GM23248 (cell line): ENCODE results near the gene TMBIM4. TPM values are rescaled to one million over a fixed set of nuclear protein-coding genes. Genes with fewer than 3 reads are reported as not detected.

Source experiments
- DNase-seq: peaks from one replicate; pipeline ENCODE4 v3.0.0-alpha.2; 2015
- H2AFZ ChIP-seq: fragments of 200-600 bp; sonication (generic); 2 replicates; pipeline ENCODE4 v1.6.1; 2016; ENCODE audit warnings: antibody characterized with exemption
- H3F3A ChIP-seq: fragments of 200-600 bp; sonication (generic); 2 replicates; pipeline ENCODE4 v1.6.1; 2016; ENCODE audit warnings: mild to moderate bottlenecking, antibody characterized with exemption, mixed run types; ENCODE audit not compliant: insufficient read depth
- H3K27ac ChIP-seq: fragments of 200-600 bp; sonication (generic); 2 replicates; pipeline ENCODE4 v1.5.1; 2016; ENCODE audit warnings: mild to moderate bottlenecking
- H3K27me3 ChIP-seq: fragments of 200-600 bp; sonication (generic); replicated peaks from 2 replicates; pipeline ENCODE4 v1.6.1; 2016; ENCODE audit warnings: mild to moderate bottlenecking; ENCODE audit not compliant: insufficient read depth
- H3K36me3 ChIP-seq: fragments of 200-600 bp; sonication (generic); 2 replicates; pipeline ENCODE4 v1.6.1; 2016; ENCODE audit warnings: low read depth, mild to moderate bottlenecking
- H3K4me1 ChIP-seq: fragments of 200-600 bp; sonication (generic); 2 replicates; pipeline ENCODE4 v1.6.1; 2016; ENCODE audit warnings: mild to moderate bottlenecking; ENCODE audit not compliant: insufficient read depth
- H3K4me2 ChIP-seq: fragments of 200-600 bp; sonication (generic); one replicate; pipeline ENCODE4 v1.6.1; 2016; ENCODE audit warnings: mild to moderate bottlenecking; ENCODE audit not compliant: unreplicated experiment
- H3K4me3 ChIP-seq: fragments of 200-600 bp; sonication (generic); 2 replicates; pipeline ENCODE4 v1.5.1; 2016; ENCODE audit warnings: mild to moderate bottlenecking
- H3K79me2 ChIP-seq: fragments of 200-600 bp; sonication (generic); 2 replicates; pipeline ENCODE4 v1.6.1; 2016; ENCODE audit warnings: mild to moderate bottlenecking; ENCODE audit not compliant: insufficient read depth
- H3K9ac ChIP-seq: fragments of 200-600 bp; sonication (generic); 2 replicates; pipeline ENCODE4 v1.6.1; 2016; ENCODE audit warnings: mild to moderate bottlenecking
- H3K9me2 ChIP-seq: fragments of 200-600 bp; sonication (generic); 2 replicates; pipeline ENCODE4 v1.6.1; 2016; ENCODE audit warnings: mixed run types, mild to moderate bottlenecking, moderate library complexity; ENCODE audit not compliant: insufficient read depth
- H3K9me3 ChIP-seq: fragments of 200-600 bp; sonication (generic); one replicate; pipeline ENCODE4 v1.6.1; 2017; ENCODE audit warnings: low read depth
- H4K20me1 ChIP-seq: fragments of 200-600 bp; sonication (generic); 2 replicates; pipeline ENCODE4 v1.6.0; 2016; ENCODE audit not compliant: insufficient read depth
- EZH2 ChIP-seq: fragments of 200-600 bp; sonication (generic); IDR thresholded peaks from 2 replicates; pipeline ENCODE4 v1.6.1; 2018; ENCODE audit warnings: antibody characterized with exemption, mild to moderate bottlenecking; ENCODE audit not compliant: insufficient read depth, poor library complexity, severe bottlenecking
- EZH2phosphoT487 ChIP-seq: fragments of 200-600 bp; sonication (generic); IDR thresholded peaks from 2 replicates; pipeline ENCODE4 v1.6.1; 2018; ENCODE audit warnings: antibody characterized with exemption, moderate library complexity, mild to moderate bottlenecking, low read depth; ENCODE audit not compliant: insufficient read depth
- WGBS, 2 experiments: methylation state at CpG; one replicate each; pipeline ENCODE4 v1.1.6; 2015 to 2017; ENCODE audit warnings: low lambda C conversion rate in 2 of 2, low coverage in 1 of 2; ENCODE audit errors: missing lambda C conversion rate in 2 of 2; 5-methylcytosine and 5-hydroxymethylcytosine counted together
- in situ Hi-C: fragments of 300-500 bp; cut with MboI; formaldehyde crosslinking; loops from 2 replicates; pipeline ENCODE4 v1.15.0; 2020
- polyA plus RNA-seq: library from polyadenylated mRNA; unstranded; fragments of >200 nt; fragmentation: Nextera tagmentation; extraction: Ambion mirVana; gene quantifications from 2 replicates; pipeline ENCODE4 v1.2.1, GENCODE V29; 2016
- total RNA-seq: library from RNA; depleted of rRNA; stranded (reverse); fragments of >200 nt; shearing (Covaris generic); gene quantifications from 2 replicates; pipeline ENCODE4 v1.2.3, GENCODE V29; 2014

The TMBIM4 gene
- total and polyA plus RNA-seq, 2 experiments from 2014 or later: 162 to 276 TPM

GRCh38 chr12:66118240-66118891 is 51.4 kb downstream of the TMBIM4 start:
- DNase-seq: peak; percentile 57
- Histone ChIP-seq H3K4me3 (no peak overlapping the region), H3K36me3 (peaks cover 17% of the 10 kb centered on the region), H3K4me1 (peaks cover 12% of the 10 kb centered on the region), H3K27ac (no peak overlapping the region), H3K9me3 (no peaks in the 10 kb centered on the region), H3K79me2 (no peaks in the 10 kb centered on the region), H3K9ac (no peak overlapping the region), H3K27me3 (no peaks in the 10 kb centered on the region), H4K20me1 (no peaks in the 10 kb centered on the region), H2AFZ (no peak overlapping the region), H3K4me2 (no peak overlapping the region), H3F3A (peaks cover 38% of the 10 kb centered on the region), H3K9me2 (no peaks in the 10 kb centered on the region)
- 80 to 81% methylated on average over 9 of the region's 9 CpGs for WGBS, 2 experiments
- no peak for TF ChIP-seq EZH2phosphoT487
- TF ChIP-seq EZH2: no peak
- in situ Hi-C loops: no loop called here

- H3K27me3 ChIP-seq: no peaks in the 10 kb centered on the region
- peaks cover 12% of the 10 kb centered on the region for H3K4me1 ChIP-seq
- H3K4me2 ChIP-seq: no peak overlapping the region
- TF ChIP-seq EZH2phosphoT487 (no peak), EZH2 (no peak)
- no peak overlapping the region for H3K27ac ChIP-seq
- no peak overlapping the region for H2AFZ ChIP-seq
- DNase-seq: no peak
- H3K36me3 ChIP-seq: peaks cover 6% of the 10 kb centered on the region
- H3K9ac ChIP-seq: no peak overlapping the region
- H4K20me1 ChIP-seq: no peaks in the 10 kb centered on the region
- peaks cover 30% of the 10 kb centered on the region for H3F3A ChIP-seq
- no peaks in the 10 kb centered on the region for H3K9me3 ChIP-seq
- no peaks in the 10 kb centered on the region for H3K79me2 ChIP-seq
- no peak overlapping the region for H3K4me3 ChIP-seq
- in situ Hi-C loops: no loop called here
- H3K9me2 ChIP-seq: no peaks in the 10 kb centered on the region
- 85 to 97% methylated on average over 2 of the region's 2 CpGs for WGBS, 2 experiments
Observed at GRCh38 chr12:66117242-66117641, 52.6 kb downstream of the TMBIM4 start.

- in situ Hi-C loops: no loop called here
Observed at GRCh38 chr12:66115071-66115600, 54.7 kb downstream of the TMBIM4 start.

DNA sequence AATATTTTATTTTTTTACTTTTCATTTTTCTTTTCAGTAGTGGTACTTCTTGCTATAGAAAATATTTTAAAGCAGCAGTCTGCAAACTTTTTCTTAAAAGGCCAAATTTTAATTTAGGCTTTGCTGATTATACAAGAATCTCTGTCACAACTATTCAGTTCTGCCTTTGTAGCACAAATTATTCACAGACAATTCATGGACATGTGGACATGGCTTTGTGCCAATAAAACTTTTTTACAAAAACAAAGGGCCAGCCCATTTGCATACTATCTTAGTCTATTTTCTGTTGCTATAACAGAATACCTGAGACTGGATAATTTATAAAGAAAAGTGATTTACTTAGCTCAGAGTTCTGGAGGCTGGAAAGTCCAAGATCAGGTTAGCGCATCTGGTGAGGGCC is 56.3 kb downstream of the TMBIM4 start:
- no peak overlapping the region for H3K4me2 ChIP-seq
- DNase-seq: no peak
- H3K79me2 ChIP-seq: no peaks in the 10 kb centered on the region
- H3K4me1 ChIP-seq: no peaks in the 10 kb centered on the region
- no peaks in the 10 kb centered on the region for H4K20me1 ChIP-seq
- H3K9me3 ChIP-seq: no peaks in the 10 kb centered on the region
- H3K36me3 ChIP-seq: no peaks in the 10 kb centered on the region
- WGBS, 2 experiments: 92 to 100% methylated on average over 1 of the region's 1 CpG
- H3K27ac ChIP-seq: no peak overlapping the region
- H3F3A ChIP-seq: peaks cover 8% of the 10 kb centered on the region; the same call in 1 of the 2 replicates
- TF ChIP-seq EZH2phosphoT487 (no peak), EZH2 (no peak)
- H3K27me3 ChIP-seq: no peaks in the 10 kb centered on the region
- H3K9me2 ChIP-seq: no peaks in the 10 kb centered on the region
- in situ Hi-C loops: no loop called here
- H3K4me3 ChIP-seq: no peak overlapping the region
- H2AFZ ChIP-seq: no peak overlapping the region
- H3K9ac ChIP-seq: no peak overlapping the region

More at GRCh38 chr12:66115071-66115600, 54.7 kb downstream of the TMBIM4 start:
- Histone ChIP-seq H3K9me2 (no peaks in the 10 kb centered on the region), H3K4me3 (no peak overlapping the region), H2AFZ (no peak overlapping the region), H3K9ac (no peak overlapping the region), H4K20me1 (no peaks in the 10 kb centered on the region), H3K4me1 (peaks cover 11% of the 10 kb centered on the region), H3K4me2 (no peak overlapping the region), H3K9me3 (no peaks in the 10 kb centered on the region), H3K36me3 (no peaks in the 10 kb centered on the region), H3K27me3 (no peaks in the 10 kb centered on the region), H3K27ac (no peak overlapping the region), H3F3A (peaks cover 24% of the 10 kb centered on the region), H3K79me2 (no peaks in the 10 kb centered on the region)
- TF ChIP-seq EZH2phosphoT487 (no peak), EZH2 (no peak)
- WGBS, 2 experiments: 71 to 80% methylated on average over 4 of the region's 4 CpGs
- no peak for DNase-seq
